GM19043 (cell line): Measurements from ENCODE around the gene RHEX.
"Not testable (repeated sequence)": the region's sequence is repeated elsewhere in the genome, so short reads cannot be mapped to it uniquely, and the experiment has no call there.

Experiments used
- ATAC-seq: cut with Tn5 transposase; IDR thresholded peaks from one replicate; pipeline ENCODE4 v1.9.1; 2021; ENCODE audit warnings: low read depth; ENCODE audit not compliant: unreplicated experiment

The RHEX gene

DNA sequence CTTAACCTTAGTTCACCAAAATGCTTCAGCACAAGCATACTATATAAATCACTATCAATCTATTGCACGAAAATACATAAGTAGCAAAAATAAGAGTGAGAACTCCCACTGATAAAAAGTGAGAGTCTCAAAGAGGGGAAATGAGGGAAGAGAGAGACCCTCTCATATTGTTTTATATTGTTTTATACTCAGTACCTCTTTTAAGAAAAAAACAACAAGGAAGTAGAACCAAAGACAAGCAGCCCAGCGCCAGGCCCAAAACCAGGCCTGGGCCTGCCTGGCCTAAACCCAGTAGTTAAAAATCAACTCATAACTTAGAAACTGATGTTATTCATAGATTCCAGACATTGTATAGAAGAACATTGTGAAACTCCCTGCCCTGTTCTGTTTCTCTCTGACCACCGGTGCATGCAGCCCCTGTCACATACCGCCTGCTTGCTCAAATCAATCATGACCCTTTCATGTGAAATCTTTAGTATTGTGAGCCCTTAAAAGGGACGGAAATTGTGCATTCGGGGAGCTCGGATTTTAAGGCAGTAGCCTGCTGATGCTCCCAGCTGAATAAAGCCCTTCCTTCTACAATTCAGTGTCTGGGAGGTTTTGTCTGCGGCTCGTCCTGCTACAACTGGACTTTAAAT is 5.4 kb downstream of the RHEX start:
- ATAC-seq: not testable (repeated sequence)

DNA sequence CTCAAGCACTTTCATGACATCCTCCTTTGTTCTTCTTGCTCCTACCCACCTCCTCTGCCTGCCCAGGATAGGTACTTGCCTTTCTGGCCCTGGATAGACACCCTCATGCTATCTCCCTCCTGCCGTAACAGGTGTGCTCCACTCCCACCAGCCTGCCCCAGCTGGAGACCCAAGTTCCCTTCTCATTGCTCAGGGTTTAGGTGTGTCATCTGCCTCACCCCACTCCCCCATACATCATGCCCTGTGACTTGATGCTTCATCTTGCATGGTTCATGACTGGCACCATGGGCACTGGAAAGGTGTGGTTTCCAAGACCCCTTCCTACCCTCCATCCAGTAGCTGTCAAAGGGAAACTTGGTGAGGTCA is 5.9 kb downstream of the RHEX start:
- no peak for ATAC-seq

DNA sequence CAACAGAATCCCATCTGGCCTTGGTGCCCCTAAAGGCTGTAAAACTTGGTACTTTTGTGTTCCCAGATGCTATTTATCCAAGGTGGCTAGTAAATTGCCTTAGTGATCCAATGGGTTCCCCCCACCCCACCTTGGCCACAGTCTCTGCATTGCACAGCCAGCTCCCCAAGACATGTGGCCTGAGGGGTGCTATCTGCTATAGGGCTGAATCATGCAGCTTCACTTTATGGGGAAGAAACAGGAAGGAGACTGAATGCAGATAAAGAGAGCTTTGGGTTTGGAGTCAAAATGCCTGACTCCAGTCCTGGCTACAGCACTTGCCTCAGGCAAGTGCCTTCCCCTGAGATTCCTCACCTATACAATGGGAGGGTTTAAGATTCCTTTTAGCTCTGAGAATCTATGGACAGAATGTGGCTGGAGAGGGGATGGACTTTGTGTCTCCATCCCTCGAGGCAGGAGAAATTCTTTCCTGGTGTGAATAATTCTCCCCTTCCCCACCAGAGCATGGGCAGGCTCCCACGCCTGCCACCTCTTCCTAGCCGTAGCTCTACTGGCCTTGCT is 6.5 kb downstream of the RHEX start:
- ATAC-seq: no peak

DNA sequence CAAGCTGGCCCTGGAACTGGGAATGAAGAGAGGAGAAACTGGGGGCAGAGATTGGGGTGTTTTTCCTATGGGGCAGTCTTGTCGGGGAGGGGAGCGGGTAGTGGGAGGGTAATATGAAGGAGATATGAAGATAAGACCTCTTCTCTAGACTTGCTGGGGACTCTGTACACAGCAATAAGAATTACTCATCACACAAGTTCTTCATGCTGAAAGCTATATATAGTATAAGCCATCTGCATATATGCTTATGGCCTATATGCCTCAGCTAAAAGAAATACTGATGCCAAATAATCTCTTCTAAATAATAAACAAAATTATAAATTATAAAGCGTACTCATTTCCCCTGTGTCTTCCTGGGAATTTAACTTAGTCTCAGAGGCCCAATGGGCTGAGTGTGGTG is 7.9 kb downstream of the RHEX start:
- ATAC-seq: no peak

DNA sequence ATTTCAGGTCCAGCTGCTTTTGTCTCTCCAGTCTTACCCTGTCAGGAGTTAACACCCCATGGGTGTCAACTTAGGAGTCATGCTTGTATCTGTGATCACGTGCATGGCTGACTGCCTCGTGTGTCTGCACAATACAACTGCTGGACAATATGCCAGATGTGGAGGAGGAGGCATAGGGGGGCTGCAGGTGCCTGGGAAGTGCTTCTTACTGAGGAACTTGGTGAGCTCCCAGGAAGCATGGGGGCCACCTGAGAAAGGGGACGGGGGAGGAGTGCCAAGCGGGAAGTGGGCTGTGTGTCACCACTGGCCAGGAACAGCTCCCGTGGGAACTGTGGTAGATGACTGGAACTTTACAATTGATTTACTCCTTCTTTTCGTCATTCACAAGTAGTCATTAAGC is 9.5 kb downstream of the RHEX start:
- no peak for ATAC-seq

DNA sequence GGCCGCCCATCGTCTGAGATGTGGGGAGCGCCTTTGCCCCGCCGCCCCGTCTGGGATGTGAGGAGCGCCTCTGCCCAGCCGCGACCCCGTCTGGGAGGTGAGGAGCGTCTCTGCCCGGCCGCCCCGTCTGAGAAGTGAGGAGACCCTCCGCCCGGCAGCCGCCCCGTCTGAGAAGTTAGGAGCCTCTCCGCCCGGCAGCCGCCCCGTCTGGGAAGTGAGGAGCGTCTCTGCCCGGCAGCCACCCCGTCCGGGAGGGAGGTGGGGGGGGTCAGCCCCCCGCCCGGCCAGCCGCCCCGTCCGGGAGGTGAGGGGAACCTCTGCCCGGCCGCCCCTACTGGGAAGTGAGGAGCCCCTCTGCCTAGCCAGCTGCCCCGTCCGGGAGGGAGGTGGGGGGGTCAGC is 11.0 kb downstream of the RHEX start:
- ATAC-seq: not testable (repeated sequence)

DNA sequence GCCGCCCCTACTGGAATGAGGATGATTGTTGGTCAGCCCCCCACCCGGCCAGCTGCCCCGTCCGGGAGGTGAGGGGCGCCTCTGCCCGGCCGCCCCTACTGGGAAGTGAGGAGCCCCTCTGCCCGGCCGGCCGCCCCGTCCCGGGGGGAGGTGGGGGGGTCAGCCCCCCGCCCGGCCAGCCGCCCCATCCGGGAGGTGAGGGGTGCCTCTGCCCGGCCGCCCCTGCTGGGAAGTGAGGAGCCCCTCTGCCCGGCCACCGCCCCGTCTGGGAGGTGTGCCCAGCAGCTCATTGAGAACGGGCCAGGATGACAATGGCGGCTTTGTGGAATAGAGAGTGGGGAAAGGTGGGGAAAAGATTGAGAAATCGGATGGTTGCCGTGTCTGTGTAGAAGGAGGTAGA is 11.5 kb downstream of the RHEX start:
- ATAC-seq: not testable (repeated sequence)

DNA sequence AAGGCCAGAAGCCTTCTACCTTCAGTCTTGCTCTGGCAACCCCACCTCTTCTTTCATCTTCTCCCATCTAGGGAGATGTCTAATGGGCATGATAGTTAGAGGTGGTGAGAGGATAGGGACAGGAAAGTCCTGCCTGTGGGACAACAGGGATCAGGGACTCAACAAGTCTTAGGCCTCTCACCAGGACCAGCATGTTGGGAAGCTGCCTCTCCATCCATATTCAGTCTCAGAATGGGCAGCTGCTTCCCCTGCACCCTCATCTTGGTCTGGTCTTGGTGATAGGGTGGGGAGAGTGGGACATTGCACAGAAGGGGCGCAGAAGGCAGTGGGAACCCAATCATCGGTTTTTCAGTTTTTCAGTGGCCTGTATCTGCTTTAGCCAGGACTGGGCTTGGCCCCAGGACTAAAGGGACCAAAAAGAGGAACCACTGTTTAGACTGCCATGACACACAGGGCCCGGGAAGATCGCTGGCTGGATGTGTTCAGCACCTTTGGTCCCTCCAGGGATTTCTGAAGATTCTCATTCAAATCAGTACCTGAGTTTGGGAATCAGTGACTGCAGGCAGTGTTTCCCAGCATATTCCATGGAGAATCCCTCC is 12.7 kb downstream of the RHEX start:
- no peak for ATAC-seq

DNA sequence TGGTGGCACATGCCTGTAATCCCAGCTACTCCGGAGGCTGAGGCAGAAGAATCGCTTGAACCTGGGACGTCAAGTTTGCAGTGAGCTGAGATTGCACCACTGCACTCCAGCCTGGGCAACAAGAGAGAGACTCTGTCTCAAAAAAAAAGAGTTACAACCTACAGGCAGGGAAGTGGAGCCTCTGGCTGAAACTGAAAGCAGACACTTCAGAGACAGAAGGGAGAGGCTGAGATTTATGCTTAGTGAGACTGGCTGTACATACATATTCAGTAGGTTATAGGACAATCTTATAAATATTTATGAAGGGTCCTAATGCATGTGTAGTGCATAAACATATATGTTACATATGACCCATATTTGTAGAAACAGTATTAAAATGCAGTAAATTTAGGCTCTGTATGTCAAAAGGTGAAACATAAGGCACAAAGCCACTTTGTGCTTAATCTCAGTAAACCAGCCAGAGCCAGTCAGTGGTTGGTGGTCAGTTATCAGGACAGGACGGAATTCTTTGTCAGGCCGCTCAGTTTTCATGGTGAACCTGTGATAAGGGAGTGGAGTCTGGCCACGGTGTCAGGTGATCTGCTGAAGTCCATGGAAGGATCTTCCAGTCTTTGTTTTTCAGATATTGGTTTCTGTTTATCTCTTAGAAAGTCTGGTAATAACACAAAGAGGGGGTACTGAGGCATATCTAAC is 13.7 kb downstream of the RHEX start:
- peak; percentile 93 for ATAC-seq

DNA sequence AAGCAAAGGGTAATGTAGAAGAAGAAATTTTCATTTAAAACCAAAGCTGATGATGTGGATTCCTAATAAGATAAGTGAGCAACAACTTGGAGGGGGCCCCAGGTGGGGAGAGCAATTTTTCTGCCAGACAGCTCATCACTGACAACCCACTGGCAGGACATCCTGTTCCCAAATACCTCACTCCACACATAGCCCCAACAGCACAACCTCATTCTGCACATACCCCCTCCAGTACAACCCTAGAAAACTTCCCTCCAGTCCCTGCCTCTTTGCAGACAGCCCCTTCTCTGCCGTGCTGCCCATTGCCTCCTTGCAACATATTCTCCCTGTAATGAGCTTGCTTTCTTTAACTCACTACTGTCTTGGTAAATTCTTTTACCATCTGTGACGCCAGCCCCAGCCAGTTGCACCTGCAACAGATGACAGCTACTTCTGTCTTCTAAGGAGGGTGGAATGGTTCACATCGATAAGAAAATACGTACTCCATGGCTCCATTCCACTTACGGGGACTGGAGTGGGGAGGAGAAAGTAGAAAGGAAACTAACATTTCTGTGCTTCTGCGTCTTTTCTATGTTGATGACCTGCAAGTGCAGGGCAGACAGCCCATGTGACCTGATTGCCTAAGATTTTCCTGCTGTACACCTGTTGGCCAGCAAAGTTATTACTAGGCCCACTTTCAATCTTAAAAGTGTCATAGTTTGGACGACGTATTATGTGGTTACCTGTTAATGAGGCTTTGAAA is 14.7 kb downstream of the RHEX start:
- ATAC-seq: no peak

DNA sequence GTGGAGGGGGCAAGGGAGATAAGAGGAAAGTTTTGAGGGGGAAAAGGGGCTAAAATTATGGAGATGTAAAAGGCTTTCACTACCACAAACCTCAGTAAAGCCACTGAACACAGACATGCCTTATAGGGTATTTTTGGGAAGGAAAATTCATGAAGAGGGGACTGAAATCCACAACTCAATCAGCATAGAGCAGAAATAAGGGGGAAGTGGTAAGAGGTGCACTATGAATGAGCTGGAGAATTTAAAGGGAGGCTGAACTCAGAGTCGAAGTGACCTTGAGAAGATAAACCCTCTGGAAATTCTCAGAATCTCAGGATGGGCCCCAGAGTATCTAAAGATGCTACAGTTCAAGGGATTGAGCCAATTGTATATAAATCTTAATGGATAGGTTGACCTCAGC is 15.3 kb downstream of the RHEX start:
- no peak for ATAC-seq

DNA sequence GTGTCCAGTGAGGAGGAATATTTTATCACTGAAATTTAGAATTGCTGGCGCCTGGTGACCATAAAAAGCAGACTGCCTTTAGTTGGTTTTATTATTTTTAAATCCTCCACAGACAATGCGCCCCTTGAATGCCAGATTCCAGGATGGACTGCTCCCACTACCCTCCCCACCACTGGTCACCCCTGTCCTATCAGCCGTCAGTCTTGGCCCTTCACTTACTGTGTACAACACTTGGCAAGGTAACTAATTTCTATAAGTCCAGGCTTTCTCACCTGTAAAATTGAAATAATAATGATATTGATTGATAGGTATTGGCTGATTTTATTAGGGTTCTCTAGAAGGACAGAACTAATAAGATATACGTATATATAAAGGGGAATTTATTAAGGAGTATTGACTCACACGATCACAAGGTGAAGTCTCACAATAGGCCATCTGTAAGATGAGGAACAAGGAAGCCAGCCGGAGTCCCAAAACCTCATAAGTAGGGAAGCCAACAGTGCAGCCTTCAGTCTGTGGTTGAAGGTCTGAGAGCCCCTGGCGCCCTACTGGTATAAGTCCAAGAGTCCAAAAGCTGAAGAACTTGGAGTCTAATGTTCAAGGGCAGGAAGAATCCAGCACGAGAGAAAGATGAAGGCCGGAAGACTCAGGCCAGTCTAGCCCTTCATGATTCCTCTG is 17.8 kb downstream of the RHEX start:
- no peak for ATAC-seq

DNA sequence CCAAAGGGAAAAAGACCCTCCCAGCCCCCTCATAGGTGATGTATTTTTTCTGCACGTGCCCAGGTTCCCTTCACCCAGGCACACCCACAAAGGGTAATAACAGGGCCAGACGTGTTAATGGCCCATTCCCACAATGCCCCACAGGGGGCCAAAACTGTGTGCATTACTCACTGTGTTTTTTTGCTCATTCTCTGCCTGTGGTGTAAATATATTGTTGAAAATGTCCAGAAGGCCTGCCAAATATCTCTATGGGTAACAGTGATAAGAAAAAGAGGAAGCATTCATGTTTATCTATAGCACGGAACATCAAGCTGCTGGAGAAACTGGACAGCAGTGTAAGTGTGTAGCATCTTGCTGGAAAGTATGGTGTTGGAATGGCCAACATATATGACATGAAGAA is 21.9 kb downstream of the RHEX start:
- no peak for ATAC-seq

DNA sequence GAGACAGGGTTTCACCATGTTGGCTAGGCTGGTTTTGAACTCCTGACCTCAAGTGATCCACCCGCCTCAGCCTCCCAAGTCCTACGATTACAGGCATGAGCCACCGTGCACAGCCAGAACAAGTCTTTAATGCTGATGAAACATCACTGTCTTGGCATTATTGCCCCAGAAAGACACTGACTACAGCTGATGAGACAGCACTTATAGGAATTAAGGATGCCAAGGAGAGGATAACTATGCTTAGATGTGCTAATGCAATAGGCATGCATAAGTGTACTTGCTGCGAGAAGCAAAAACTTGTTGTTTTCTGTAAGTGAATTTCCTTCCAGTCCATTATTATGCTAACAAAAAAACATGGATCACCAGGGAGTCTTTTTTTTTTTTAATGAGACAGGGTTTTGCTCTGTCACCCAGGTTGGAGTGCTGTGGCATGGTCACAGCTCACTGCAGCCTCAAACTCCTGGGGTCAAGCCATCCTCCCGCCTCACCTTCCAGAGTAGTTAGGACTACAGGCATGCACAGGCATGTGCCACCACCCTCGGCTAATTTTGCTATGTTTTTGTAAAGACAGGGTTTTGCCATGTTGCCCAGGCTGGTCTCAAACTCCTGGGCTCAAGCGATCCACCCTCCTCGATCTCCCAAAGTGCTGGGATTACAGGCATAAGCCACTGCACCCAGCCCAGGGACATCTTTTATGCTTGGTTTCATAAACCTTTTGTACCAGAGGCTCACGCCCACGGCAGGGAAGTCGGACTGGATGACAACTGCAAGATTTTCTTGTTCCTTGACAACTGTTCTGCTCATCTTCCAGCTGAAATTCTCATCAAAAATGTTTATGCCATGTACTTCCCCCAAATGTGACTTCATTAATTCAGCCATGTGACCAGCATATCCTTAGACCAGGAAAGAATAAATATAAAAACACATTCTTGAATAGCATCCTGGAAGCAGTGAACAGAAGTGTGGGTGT is 23.1 kb downstream of the RHEX start:
- ATAC-seq: no peak

DNA sequence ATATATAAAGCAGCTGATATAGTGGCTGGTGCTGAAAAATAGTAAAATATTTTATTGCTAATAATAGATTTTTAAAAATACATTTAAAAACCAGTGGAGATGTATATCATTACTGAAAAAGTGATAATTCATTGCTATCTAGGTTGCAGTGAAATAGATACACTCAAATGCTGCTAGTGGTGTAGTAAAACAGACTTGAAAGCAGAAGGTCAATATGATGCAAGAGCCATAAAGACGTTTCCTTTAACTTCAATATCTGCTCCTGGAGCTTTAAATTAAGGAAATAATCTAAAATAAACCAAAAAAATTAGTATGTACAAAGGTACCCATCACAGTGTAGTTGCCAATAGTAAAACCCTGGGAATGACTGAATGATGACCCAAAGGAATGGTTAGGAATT is 26.2 kb downstream of the RHEX start:
- no peak for ATAC-seq

DNA sequence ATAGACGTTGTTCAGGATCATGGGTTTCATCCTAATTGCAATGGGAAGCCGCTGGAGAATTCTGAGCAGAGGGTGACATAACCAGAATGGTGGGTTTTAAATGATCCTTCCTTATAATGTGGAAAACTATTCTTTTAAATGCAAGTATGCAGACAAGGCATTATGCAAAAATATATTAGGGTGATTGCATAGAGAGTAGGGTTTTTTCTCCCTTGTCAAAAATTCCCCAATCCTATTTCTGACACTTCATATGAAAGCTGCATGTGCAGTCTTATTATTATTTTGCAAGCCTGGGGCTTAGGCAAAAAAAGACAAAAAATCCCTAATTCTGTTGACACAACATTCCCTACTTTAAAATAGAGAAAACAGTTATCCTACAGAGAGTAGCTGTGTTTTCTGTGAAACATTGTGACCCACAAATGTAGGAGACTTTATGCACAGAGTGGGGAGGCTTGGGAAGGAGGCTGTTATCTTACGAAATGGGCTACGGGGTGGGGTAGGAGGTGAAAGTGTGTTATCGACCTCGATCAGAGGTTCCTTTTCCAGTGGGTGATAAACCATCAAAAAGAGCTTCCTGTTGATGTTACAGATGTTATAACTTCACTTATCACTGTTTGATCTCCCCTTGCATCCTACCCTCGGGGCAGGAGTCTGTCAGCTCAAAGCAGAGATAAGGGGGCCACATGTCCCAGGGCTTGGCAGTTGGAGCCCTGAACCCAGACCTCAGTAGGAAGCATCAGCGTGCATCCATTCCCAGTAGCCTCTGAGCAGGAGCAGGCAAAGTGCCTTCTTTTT is 27.2 kb downstream of the RHEX start:
- ATAC-seq: no peak

DNA sequence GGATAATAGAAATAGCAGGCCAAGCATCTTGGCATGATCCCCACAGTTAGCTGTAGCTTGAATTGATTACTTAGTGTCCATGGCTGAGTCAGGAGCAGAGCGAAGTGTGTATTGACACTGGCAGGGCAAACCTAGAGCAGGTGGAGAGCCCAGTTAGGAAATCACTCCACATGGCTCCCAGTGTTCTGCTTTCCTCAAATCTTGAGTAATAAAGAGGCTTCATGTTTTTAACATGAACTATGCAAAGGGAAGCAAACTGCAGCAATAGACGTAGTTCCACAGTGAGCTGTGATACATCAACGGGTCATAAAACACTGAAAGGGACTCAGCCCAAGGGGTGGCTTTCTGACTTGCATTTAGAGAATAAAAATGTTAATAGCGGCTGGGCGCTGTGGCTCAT is 28.9 kb downstream of the RHEX start:
- no peak for ATAC-seq

DNA sequence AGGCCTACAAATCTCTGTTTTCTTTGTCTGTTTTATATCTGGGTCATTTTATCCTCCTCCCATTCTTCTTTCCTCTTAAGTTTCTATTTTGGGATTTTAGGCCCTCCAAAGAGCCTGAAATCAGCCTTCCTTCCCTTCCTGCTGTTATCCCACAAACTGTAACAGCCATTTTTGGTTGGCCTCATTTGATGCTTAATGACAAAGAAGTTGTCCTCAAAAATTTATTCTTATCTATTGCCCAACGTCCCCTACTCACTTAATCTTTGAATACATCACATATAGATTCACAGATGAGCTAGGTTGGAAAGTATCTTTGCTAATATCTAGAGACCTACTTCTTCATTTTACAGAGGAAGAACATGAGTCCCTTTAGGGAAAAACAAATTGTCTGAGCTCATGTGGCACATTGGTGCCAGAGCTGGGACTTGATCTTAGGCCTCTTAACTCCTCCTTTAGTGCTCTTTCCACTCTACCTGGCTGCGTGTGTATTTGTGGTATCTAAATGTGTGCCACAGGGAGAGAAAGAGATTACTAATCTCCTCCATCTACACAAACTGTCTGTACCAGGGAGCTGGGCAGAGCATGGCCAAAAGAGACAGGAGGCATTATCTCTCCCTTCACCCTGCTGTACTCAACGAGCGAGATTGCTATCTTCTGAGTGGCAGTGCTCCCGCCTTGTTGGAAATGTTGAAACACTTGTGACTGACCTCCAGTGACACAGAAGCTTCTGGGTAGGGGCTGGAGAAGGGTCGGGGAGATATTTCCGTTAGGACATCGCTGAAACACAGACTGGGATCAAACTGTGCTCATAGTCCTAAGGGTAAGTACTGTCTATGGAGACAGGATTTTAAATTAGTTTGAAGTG is 30.1 kb downstream of the RHEX start:
- ATAC-seq: no peak
